OCI-LY7 (cell line): ENCODE results near the gene HACD2.

ENCODE experiments used
- EZH2phosphoT487 ChIP-seq: fragments of 200-600 bp; sonication (generic); IDR thresholded peaks from 2 replicates; pipeline ENCODE4 v1.6.1; 2018; ENCODE audit warnings: low read depth, borderline replicate concordance, mild to moderate bottlenecking, mixed run types, antibody characterized with exemption, low read length, moderate library complexity, mixed read lengths
- TF ChIP-seq, protein P1 (sequence below): fragments of 200-600 bp; sonication (generic); conservative IDR thresholded peaks from 2 replicates; pipeline ENCODE4 v1.5.1; 2014; ENCODE audit warnings: mild to moderate bottlenecking, antibody characterized with exemption, low read length, moderate library complexity, mixed read lengths

DNA sequence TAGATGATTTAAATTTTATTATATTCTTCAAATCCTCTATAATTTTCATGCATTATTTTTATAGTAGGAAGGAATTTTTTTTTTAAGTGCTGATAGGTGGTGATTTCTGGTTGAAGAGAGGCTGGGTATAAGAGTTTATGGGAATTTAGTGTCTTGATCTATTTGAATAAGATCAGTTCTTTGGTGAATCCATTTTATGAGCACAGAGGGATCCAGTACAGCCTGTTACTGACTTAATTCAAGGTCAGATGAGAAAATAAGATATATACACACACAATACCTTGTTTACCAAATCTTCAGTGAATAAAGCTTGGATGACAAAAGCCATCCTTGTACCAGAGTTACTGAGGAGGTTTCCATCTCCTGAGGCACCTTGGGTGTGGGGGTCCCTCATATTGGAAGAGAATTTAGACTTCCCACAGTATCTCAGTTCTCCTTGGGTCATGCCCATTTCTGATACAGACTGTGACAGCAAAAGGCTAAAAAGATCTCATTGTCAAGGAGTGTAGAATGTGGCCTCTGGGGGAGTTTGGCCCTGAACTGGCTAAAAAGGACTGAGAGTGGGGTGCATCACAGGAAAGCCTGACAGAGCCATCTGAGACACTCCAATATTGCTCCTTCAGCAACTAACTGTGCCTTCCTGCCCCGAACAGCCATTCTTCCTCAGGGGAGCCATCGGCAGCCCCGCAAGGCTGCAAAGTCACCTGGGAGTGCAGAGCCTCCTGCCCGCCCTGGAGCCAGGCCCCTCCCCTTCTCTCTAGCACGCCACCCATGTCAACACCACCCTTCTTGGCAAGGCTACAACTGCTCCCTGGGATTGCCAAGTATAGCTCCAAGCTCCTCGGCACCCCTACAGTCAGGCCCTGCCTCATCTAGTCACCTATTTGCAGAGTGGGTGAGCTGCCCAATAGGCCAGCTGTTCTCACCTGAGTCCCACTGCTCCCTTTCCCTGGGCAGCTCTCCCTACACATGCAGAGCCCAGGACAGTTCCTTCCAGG is 43.1 kb upstream of the HACD2 start:
- TF ChIP-seq, protein P1, sequence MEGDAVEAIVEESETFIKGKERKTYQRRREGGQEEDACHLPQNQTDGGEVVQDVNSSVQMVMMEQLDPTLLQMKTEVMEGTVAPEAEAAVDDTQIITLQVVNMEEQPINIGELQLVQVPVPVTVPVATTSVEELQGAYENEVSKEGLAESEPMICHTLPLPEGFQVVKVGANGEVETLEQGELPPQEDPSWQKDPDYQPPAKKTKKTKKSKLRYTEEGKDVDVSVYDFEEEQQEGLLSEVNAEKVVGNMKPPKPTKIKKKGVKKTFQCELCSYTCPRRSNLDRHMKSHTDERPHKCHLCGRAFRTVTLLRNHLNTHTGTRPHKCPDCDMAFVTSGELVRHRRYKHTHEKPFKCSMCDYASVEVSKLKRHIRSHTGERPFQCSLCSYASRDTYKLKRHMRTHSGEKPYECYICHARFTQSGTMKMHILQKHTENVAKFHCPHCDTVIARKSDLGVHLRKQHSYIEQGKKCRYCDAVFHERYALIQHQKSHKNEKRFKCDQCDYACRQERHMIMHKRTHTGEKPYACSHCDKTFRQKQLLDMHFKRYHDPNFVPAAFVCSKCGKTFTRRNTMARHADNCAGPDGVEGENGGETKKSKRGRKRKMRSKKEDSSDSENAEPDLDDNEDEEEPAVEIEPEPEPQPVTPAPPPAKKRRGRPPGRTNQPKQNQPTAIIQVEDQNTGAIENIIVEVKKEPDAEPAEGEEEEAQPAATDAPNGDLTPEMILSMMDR: no peak
- no peak for TF ChIP-seq EZH2phosphoT487
